ENCODE results near the gene ITPRIPL2.

Gene ITPRIPL2

GRCh38 chr16:19143599-19143956, 29.8 kb downstream of the ITPRIPL2 start:
- DNase-seq (ENCODE audit: low read depth) = no peak
- no peak overlapping the region for H3K4me3 ChIP-seq (ENCODE audit: low read length)
- TF ChIP-seq CTCF (IDR thresholded peaks at IDR 0.05; ENCODE audit: insufficient read depth, low read depth, low read length, missing control alignments) = no peak

GRCh38 chr16:19145010-19145409, 31.2 kb downstream of the ITPRIPL2 start:
- no peak for TF ChIP-seq CTCF (IDR thresholded peaks at IDR 0.05; ENCODE audit: insufficient read depth, low read depth, low read length, missing control alignments)
- H3K4me3 ChIP-seq (ENCODE audit: low read length) = no peak overlapping the region
- no peak for DNase-seq (ENCODE audit: low read depth)

- H3K4me3 ChIP-seq (ENCODE audit: low read length) = no peak overlapping the region
- no peak for TF ChIP-seq CTCF (IDR thresholded peaks at IDR 0.05; ENCODE audit: insufficient read depth, low read depth, low read length, missing control alignments)
- DNase-seq (ENCODE audit: low read depth) = no peak
These were observed 33.4 kb downstream of the ITPRIPL2 start for GRCh38 chr16:19147126-19147525.

- H3K4me3 ChIP-seq (ENCODE audit: low read length) = no peak overlapping the region
- DNase-seq (ENCODE audit: low read depth) = no peak
- no peak for TF ChIP-seq CTCF (IDR thresholded peaks at IDR 0.05; ENCODE audit: insufficient read depth, low read depth, low read length, missing control alignments)
These were observed 33.9 kb downstream of the ITPRIPL2 start for GRCh38 chr16:19147627-19148026.

- H3K4me3 ChIP-seq (ENCODE audit: low read length) = no peak overlapping the region
- no peak for TF ChIP-seq CTCF (IDR thresholded peaks at IDR 0.05; ENCODE audit: insufficient read depth, low read depth, low read length, missing control alignments)
- DNase-seq (ENCODE audit: low read depth) = no peak
These were observed 34.4 kb downstream of the ITPRIPL2 start for GRCh38 chr16:19148189-19148588.

GRCh38 chr16:19151310-19151709, 37.5 kb downstream of the ITPRIPL2 start:
- H3K4me3 ChIP-seq (ENCODE audit: low read length) = no peak overlapping the region
- TF ChIP-seq CTCF (IDR thresholded peaks at IDR 0.05; ENCODE audit: insufficient read depth, low read depth, low read length, missing control alignments) = no peak
- peak; percentile 48 for DNase-seq (ENCODE audit: low read depth)

GRCh38 chr16:19152042-19152441, 38.3 kb downstream of the ITPRIPL2 start:
- DNase-seq (ENCODE audit: low read depth) = no peak
- no peak for TF ChIP-seq CTCF (IDR thresholded peaks at IDR 0.05; ENCODE audit: insufficient read depth, low read depth, low read length, missing control alignments)

More at GRCh38 chr16:19152042-19152441, 38.3 kb downstream of the ITPRIPL2 start:
- H3K4me3 ChIP-seq (ENCODE audit: low read length) = no peak overlapping the region

All from epithelial cell of esophagus (primary cell).